H1 (cell line): ENCODE data around the gene HK2. TPM values are rescaled to one million over a fixed set of nuclear protein-coding genes. Genes with fewer than 3 reads are reported as not detected.

Source experiments
- CTCF ChIA-PET: fragments of 300-600 bp; sonication (Branson Sonifier 250); formaldehyde crosslinking; loops from one replicate; lab custom pipeline; 2021; ENCODE audit not compliant: partially characterized antibody; lab: Charles Lee
- POLR2A ChIA-PET: fragments of 300-600 bp; sonication (Branson Sonifier 250); formaldehyde crosslinking; loops from one replicate; lab custom pipeline; 2021; ENCODE audit warnings: inconsistent platforms; ENCODE audit not compliant: partially characterized antibody; lab: Charles Lee
- DNase-seq, 2 experiments: peaks; one replicate each; pipeline versions ENCODE4 v3.0.0 to v3.0.0-alpha.2; 2010 to 2022; ENCODE audit warnings: low spot score in 2 of 2, low read depth in 1 of 2, mixed read lengths in 1 of 2
- FAIRE-seq: peaks from 2 replicates; lab custom pipeline; 2011; peaks lifted over from hg19 to GRCh38; lab: Jason Lieb, UNC
- H2AFZ ChIP-seq: 2 replicates; pipeline ENCODE4 v1.8.1; 2012; ENCODE audit warnings: low read length, inconsistent platforms
- H2AK5ac ChIP-seq: 2 replicates; pipeline ENCODE4 v1.6.1; 2013; ENCODE audit warnings: low read depth, low read length
- H2BK120ac ChIP-seq: replicated peaks from 2 replicates; pipeline ENCODE3; 2013; ENCODE audit warnings: low read depth, low read length, inconsistent platforms
- H2BK12ac ChIP-seq: 2 replicates; pipeline ENCODE4 v1.6.1; 2013; ENCODE audit warnings: low read depth, low read length
- H2BK15ac ChIP-seq: 2 replicates; pipeline ENCODE4 v1.6.1; 2013; ENCODE audit warnings: low read length
- H2BK20ac ChIP-seq: 2 replicates; pipeline ENCODE4 v1.6.1; 2013; ENCODE audit warnings: low read length
- H2BK5ac ChIP-seq: 2 replicates; pipeline ENCODE4 v1.6.1; 2013; ENCODE audit warnings: low read depth, low read length
- H3K14ac ChIP-seq: 2 replicates; pipeline ENCODE4 v1.6.1; 2013; ENCODE audit warnings: inconsistent platforms; ENCODE audit not compliant: insufficient read length
- H3K18ac ChIP-seq: 2 replicates; pipeline ENCODE4 v1.6.1; 2013; ENCODE audit warnings: low read length; ENCODE audit errors: extremely low read depth
- H3K23ac ChIP-seq: 2 replicates; pipeline ENCODE4 v1.6.1; 2013; ENCODE audit warnings: inconsistent platforms; ENCODE audit not compliant: insufficient read length
- H3K23me2 ChIP-seq: 2 replicates; pipeline ENCODE4 v1.6.1; 2013; ENCODE audit warnings: low read depth, low read length
- H3K27ac ChIP-seq: 2 replicates; pipeline ENCODE4 v1.6.1; 2011; ENCODE audit warnings: low read depth, low read length, inconsistent platforms
- H3K27me3 ChIP-seq, 4 experiments: replicated peaks in 1 of 4; 1 replicate in 1 of 4; 2 replicates in 3 of 4; pipeline versions ENCODE4 v1.6.1 to v1.8.1; 2011 to 2013; ENCODE audit warnings: low read length in 3 of 4, mild to moderate bottlenecking in 3 of 4, inconsistent platforms in 2 of 4, mixed read lengths in 2 of 4, moderate library complexity in 1 of 4; ENCODE audit not compliant: control insufficient read depth in 3 of 4, insufficient read depth in 3 of 4; ENCODE audit errors: extremely low read depth in 1 of 4
- H3K36me3 ChIP-seq, 4 experiments: 2 replicates each; pipeline versions ENCODE4 v1.6.1 to v1.8.1; 2011 to 2013; ENCODE audit warnings: mild to moderate bottlenecking in 4 of 4, low read length in 3 of 4, moderate library complexity in 2 of 4, control low read depth in 1 of 4, inconsistent platforms in 1 of 4; ENCODE audit not compliant: insufficient read depth in 4 of 4, control insufficient read depth in 2 of 4
- H3K4ac ChIP-seq: replicated peaks from 2 replicates; pipeline ENCODE3; 2013; ENCODE audit warnings: low read length, low read depth, mixed read lengths, inconsistent platforms; ENCODE audit not compliant: insufficient read length
- H3K4me1 ChIP-seq, 4 experiments: replicated peaks in 1 of 4; 1 replicate in 1 of 4; 2 replicates in 3 of 4; pipeline versions ENCODE4 v1.6.1 to v1.8.1; 2011 to 2013; ENCODE audit warnings: low read length in 3 of 4, inconsistent platforms in 2 of 4, mixed read lengths in 1 of 4; ENCODE audit not compliant: insufficient read depth in 4 of 4, control insufficient read depth in 3 of 4
- H3K4me2 ChIP-seq, 2 experiments: 2 replicates each; pipeline versions ENCODE4 v1.6.1 to v1.8.1; 2011 to 2013; ENCODE audit warnings: low read depth in 2 of 2, low read length in 2 of 2, control low read depth in 1 of 2, inconsistent platforms in 1 of 2, mild to moderate bottlenecking in 1 of 2; ENCODE audit not compliant: insufficient read depth in 1 of 2
- H3K4me3 ChIP-seq, 4 experiments: fragments of 200-600, 300-600 bp in 1 of 4; sonication (generic), shearing (Covaris generic), sonication (Bioruptor Twin) in 1 of 4; 2 replicates each; pipeline versions ENCODE4 v1.5.1 to v1.8.1; 2011 to 2016; ENCODE audit warnings: low read length in 4 of 4, low read depth in 3 of 4, control low read depth in 2 of 4, inconsistent platforms in 2 of 4, mild to moderate bottlenecking in 2 of 4, mixed read lengths in 1 of 4, moderate library complexity in 1 of 4; ENCODE audit not compliant: insufficient read depth in 2 of 4; ENCODE audit errors: extremely low read depth in 1 of 4
- H3K56ac ChIP-seq: replicated peaks from 2 replicates; pipeline ENCODE3; 2013; ENCODE audit warnings: low read depth, mild to moderate bottlenecking, mixed read lengths, low read length, inconsistent platforms; ENCODE audit not compliant: insufficient read length
- H3K79me1 ChIP-seq: 2 replicates; pipeline ENCODE4 v1.6.1; 2013; ENCODE audit warnings: low read depth, low read length, control low read depth
- H3K79me2 ChIP-seq, 2 experiments: 2 replicates each; pipeline versions ENCODE4 v1.6.1 to v1.8.1; 2012 to 2013; ENCODE audit warnings: low read length in 2 of 2, mild to moderate bottlenecking in 2 of 2, inconsistent platforms in 1 of 2; ENCODE audit not compliant: insufficient read depth in 2 of 2, control insufficient read depth in 1 of 2
- H3K9ac ChIP-seq, 4 experiments: replicated peaks in 1 of 4; 1 replicate in 1 of 4; 2 replicates in 3 of 4; pipeline versions ENCODE4 v1.6.1 to v1.8.1; 2011 to 2013; ENCODE audit warnings: low read depth in 3 of 4, low read length in 3 of 4, control low read depth in 2 of 4, mild to moderate bottlenecking in 2 of 4, moderate library complexity in 2 of 4, inconsistent platforms in 1 of 4; ENCODE audit errors: extremely low read depth in 1 of 4
- H3K9me3 ChIP-seq, 2 experiments: 2 replicates each; pipeline versions ENCODE4 v1.6.1 to v1.8.1; 2012 to 2013; ENCODE audit warnings: mild to moderate bottlenecking in 2 of 2, moderate library complexity in 2 of 2, control low read depth in 1 of 2, inconsistent platforms in 1 of 2, low read depth in 1 of 2, low read length in 1 of 2, mixed read lengths in 1 of 2; ENCODE audit not compliant: insufficient read depth in 2 of 2
- H4K20me1 ChIP-seq, 2 experiments: replicated peaks in 1 of 2; 2 replicates each; pipeline versions ENCODE3 to v1.8.1; 2011 to 2013; ENCODE audit warnings: inconsistent platforms in 2 of 2, low read length in 2 of 2, mild to moderate bottlenecking in 1 of 2; ENCODE audit not compliant: insufficient read depth in 2 of 2, control insufficient read depth in 1 of 2
- H4K5ac ChIP-seq: 2 replicates; pipeline ENCODE4 v1.6.1; 2013; ENCODE audit warnings: low read length, low read depth, mixed read lengths, inconsistent platforms; ENCODE audit not compliant: insufficient read length
- H4K8ac ChIP-seq: 2 replicates; pipeline ENCODE4 v1.8.0; 2013; ENCODE audit warnings: mild to moderate bottlenecking, moderate library complexity, low read length, inconsistent platforms; ENCODE audit not compliant: insufficient read depth; ENCODE audit errors: extremely low read depth
- H4K91ac ChIP-seq: replicated peaks from 2 replicates; pipeline ENCODE3; 2013; ENCODE audit warnings: low read length, mixed read lengths, inconsistent platforms; ENCODE audit not compliant: insufficient read length
- BACH1 ChIP-seq: IDR thresholded peaks from 2 replicates; pipeline ENCODE4 v1.6.1; 2012; ENCODE audit warnings: low read length, improper control_type of control experiment
- CBX8 ChIP-seq: fragments of 300-800, 300-1000 bp; sonication (generic); IDR thresholded peaks from 2 replicates; pipeline ENCODE4 v1.7.1; 2016; ENCODE audit warnings: low read depth, low read length, borderline replicate concordance
- CEBPB ChIP-seq: IDR thresholded peaks from 2 replicates; pipeline ENCODE4 v1.6.1; 2012; ENCODE audit warnings: low read depth, low read length
- CTCF ChIP-seq, 3 experiments: IDR thresholded peaks; 1 replicate in 2 of 3; 2 replicates in 1 of 3; pipeline versions ENCODE4 v1.5.1 to v1.6.1; 2011; ENCODE audit warnings: low read length in 3 of 3, mild to moderate bottlenecking in 3 of 3, inconsistent platforms in 2 of 3, low read depth in 1 of 3, moderate library complexity in 1 of 3; ENCODE audit not compliant: insufficient read depth in 1 of 3; ENCODE audit errors: control extremely low read depth in 1 of 3
- EGR1 ChIP-seq: IDR thresholded peaks from 2 replicates; pipeline ENCODE4 v1.6.1; 2011; ENCODE audit warnings: low read depth, low read length, borderline replicate concordance
- EZH2 ChIP-seq: fragments of 200-600 bp; sonication (generic); IDR thresholded peaks from 2 replicates; pipeline ENCODE4 v1.7.1; 2012; ENCODE audit warnings: low read depth, mild to moderate bottlenecking, moderate library complexity, low read length, inconsistent platforms; ENCODE audit not compliant: severe bottlenecking
- JUND ChIP-seq: IDR thresholded peaks from 2 replicates; pipeline ENCODE4 v1.6.1; 2011; ENCODE audit warnings: mild to moderate bottlenecking, improper control_type of control experiment, low read length
- NANOG ChIP-seq: IDR thresholded peaks from 2 replicates; pipeline ENCODE4 v1.6.1; 2011; ENCODE audit warnings: low read length, low read depth, mild to moderate bottlenecking, inconsistent platforms; ENCODE audit not compliant: insufficient read depth, poor library complexity, severe bottlenecking
- PHF8 ChIP-seq: fragments of 200-600 bp; sonication (generic); conservative IDR thresholded peaks from 2 replicates; pipeline ENCODE4 v1.7.1; 2012; ENCODE audit warnings: low read depth, mild to moderate bottlenecking, inconsistent platforms, low read length, moderate library complexity
- SIRT6 ChIP-seq: IDR thresholded peaks from one replicate; pipeline ENCODE4 v1.7.1; 2012; ENCODE audit warnings: low read length, inconsistent platforms
- YY1 ChIP-seq: IDR thresholded peaks from 2 replicates; pipeline ENCODE4 v1.6.1; 2011; ENCODE audit warnings: low read depth, mild to moderate bottlenecking, low read length
- WGBS, 2 experiments: shearing (Covaris generic) in 1 of 2; methylation state at CpG; one replicate each; pipeline versions ENCODE4 v1.1.6 to v1.1.7; 2013 to 2015; ENCODE audit warnings: low lambda C conversion rate in 2 of 2, mixed read lengths in 2 of 2, inconsistent platforms in 1 of 2, low coverage in 1 of 2, missing lambda C conversion rate in 1 of 2; ENCODE audit not compliant: insufficient replicate concordance in 2 of 2, insufficient coverage in 1 of 2, insufficient read length in 1 of 2; ENCODE audit errors: extremely low coverage in 1 of 2, missing lambda C conversion rate in 1 of 2; 5-methylcytosine and 5-hydroxymethylcytosine counted together
- polyA plus RNA-seq, 7 experiments: library from polyadenylated mRNA; depleted of rRNA in 3 of 7; stranded (reverse) in 5 of 7; unstranded in 2 of 7; fragments of >200 nt in 5 of 7; fragments of 200-250 nt in 2 of 7; gene quantifications; 1 replicate in 5 of 7; 2 replicates in 1 of 7; 4 replicates in 1 of 7; pipeline versions ENCODE4 v1.2.1 to v1.2.3, GENCODE V29; 2011 to 2013; ENCODE audit warnings: missing spikeins in 2 of 7, mixed read lengths in 2 of 7
- total RNA-seq: library from RNA; stranded (reverse); fragmentation: NEBNext Ultra II Directional; extraction: Animal tissue kit (Norgen Biotek cat#: 25700); gene quantifications from 2 replicates; pipeline ENCODE4 v1.2.1, GENCODE V29; 2021

HK2 gene
- total and polyA plus RNA-seq, 2 of the 8 experiments (the other 6 are each of a cell fraction or from before 2014, with no cell fraction given): 22.1 to 61.9 TPM

- H4K5ac ChIP-seq: no peak overlapping the region
- no peaks in the 10 kb centered on the region for H4K20me1 ChIP-seq
- H3K14ac ChIP-seq: no peak overlapping the region
- H2BK12ac ChIP-seq: no peak overlapping the region
- H3K9ac ChIP-seq: no peak overlapping the region
- no peak overlapping the region for H3K56ac ChIP-seq
- H4K8ac ChIP-seq: no peak overlapping the region
- no peak overlapping the region for H2BK120ac ChIP-seq
- H2BK5ac ChIP-seq: no peak overlapping the region
- H3K4me2 ChIP-seq: no peak overlapping the region
- no peak overlapping the region for H3K4ac ChIP-seq
- POLR2A ChIA-PET: no interaction called here
- WGBS, 2 experiments: 93% methylated on average over 6 of the region's 6 CpGs; no CpG with 5 or more reads in 1 of the 2 experiments
- no peaks in the 10 kb centered on the region for H3K23me2 ChIP-seq
- no peak overlapping the region for H3K27ac ChIP-seq
- H3K79me1 ChIP-seq: no peaks in the 10 kb centered on the region
- H2BK15ac ChIP-seq: no peak overlapping the region
- no peak for FAIRE-seq
- no peak overlapping the region for H3K4me3 ChIP-seq
- H4K91ac ChIP-seq: no peak overlapping the region
- CTCF ChIA-PET: no interaction called here
- H2BK20ac ChIP-seq: no peak overlapping the region
- peaks cover 0 to 4% (median under 1%) of the 10 kb centered on the region in 4 experiments; a peak in 2 of 7 replicates for H3K4me1 ChIP-seq
- no peak overlapping the region for H3K18ac ChIP-seq
- no peaks in the 10 kb centered on the region for H3K79me2 ChIP-seq
- H2AFZ ChIP-seq: no peak overlapping the region
- H3K36me3 ChIP-seq: peaks cover 16 to 26% (median 22%) of the 10 kb centered on the region in 4 experiments; a peak in 7 of 8 replicates
- no peak overlapping the region for H2AK5ac ChIP-seq
- H3K27me3 ChIP-seq: no peaks in the 10 kb centered on the region
- no peak overlapping the region for H3K23ac ChIP-seq
- H3K9me3 ChIP-seq: no peaks in the 10 kb centered on the region
- DNase-seq: no peak
- TF ChIP-seq CEBPB: no peak
- TF ChIP-seq EGR1: no peak
- TF ChIP-seq YY1: no peak
- no peak for TF ChIP-seq NANOG
- TF ChIP-seq EZH2: no peak
- no peak for TF ChIP-seq JUND
- no peak for TF ChIP-seq CTCF (IDR thresholded peaks at IDR 0.05; ENCODE audit: control extremely low read depth in 1 of 3, insufficient read depth in 1 of 3, low read depth in 1 of 3, low read length in 3 of 3)
- TF ChIP-seq CBX8: no peak
- TF ChIP-seq BACH1: no peak
- TF ChIP-seq PHF8: no peak
- TF ChIP-seq SIRT6: no peak
These were observed 60.5 kb downstream of the HK2 start for GRCh38 chr2:74894272-74894981.
